GM18526 (cell line): Measurements from ENCODE around the gene PSEN1.

Source experiments
- POLR2A ChIP-seq: IDR thresholded peaks from 3 replicates; pipeline ENCODE4 v1.6.1; 2011; ENCODE audit not compliant: insufficient read length; ENCODE audit errors: extremely low read depth

PSEN1 gene

GRCh38 chr14:73231981-73232851 is 95.9 kb downstream of the PSEN1 start:
- TF ChIP-seq POLR2A, result no peak

DNA sequence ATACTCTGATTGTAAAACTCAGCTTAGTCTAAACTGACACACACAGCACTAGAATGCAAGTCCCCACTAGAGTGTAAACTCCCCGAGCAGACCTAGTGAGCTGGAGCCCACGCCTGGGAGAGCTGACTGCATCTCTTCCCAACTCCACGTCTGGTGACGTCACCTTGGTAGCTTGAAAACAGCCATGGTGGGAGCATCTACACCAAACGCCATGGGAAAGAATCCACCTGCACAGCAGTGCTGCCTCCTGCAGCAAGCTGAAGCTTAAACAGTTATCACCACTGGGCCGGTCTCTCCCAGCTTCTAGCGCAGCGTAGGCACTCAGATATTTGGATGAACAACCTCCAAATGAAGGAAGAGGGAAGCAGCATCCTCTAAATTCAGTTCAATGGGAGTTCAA is 96.7 kb downstream of the PSEN1 start:
- TF ChIP-seq POLR2A, result no peak

DNA sequence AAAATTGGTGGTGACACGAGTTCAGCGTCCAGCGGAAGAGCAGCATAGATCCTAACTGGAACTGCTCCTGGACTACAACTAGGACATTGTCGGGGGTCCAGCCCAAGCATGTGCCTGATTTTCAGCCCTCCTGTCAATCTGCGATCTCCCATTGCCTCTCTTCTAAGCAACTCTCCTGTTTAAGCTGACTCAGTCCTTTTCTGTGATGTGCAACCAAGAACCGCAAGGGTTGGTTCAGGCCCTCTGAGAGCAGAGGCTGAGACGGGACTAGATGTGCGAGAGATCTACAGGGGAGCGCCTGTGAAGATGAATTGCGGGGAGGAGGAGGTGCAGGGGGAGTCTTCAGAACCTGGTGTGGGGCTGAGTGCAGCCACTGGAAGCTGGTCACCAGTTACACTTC is 97.3 kb downstream of the PSEN1 start:
- no peak for TF ChIP-seq POLR2A

- TF ChIP-seq POLR2A, result no peak
These were observed 97.7 kb downstream of the PSEN1 start for GRCh38 chr14:73234029-73234428.

DNA sequence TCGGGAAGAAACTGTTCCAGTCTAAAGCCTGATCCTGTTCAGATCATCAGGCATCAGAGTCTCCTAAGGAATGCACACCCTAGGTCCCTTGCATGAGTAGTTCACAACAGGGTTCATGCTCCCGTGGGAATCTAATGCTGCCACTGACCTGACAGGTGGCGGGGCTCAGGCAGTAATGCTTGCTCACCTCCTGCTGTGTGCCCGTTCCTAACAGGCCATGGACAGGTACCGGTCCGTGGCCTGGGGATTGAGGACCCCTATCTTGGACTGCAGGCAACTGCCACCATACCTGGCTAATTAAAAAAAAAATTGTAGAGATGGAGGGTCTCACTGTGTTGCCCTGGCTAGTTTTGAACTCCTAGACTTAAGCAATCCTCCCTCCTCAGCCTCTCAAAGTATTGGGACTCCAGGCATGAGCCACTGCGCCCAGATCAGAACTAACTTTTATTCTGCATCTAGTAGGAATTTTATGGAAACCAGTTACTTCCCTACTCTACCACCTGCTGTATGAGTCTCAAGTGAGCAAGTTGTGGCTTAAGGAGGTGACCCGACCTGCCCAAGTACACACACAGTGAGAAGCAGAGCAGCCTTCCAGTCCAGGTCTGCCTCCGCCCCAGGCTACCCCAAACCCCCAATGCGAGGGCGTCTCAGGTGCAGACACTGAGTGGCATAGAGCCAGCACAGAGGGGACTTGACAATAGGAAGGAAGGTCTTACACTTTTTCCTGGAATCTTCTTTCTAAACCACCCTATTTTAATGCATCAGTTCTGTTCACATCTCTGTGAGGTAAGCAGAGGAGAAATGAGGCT is 98.5 kb downstream of the PSEN1 start:
- TF ChIP-seq POLR2A, result no peak

DNA sequence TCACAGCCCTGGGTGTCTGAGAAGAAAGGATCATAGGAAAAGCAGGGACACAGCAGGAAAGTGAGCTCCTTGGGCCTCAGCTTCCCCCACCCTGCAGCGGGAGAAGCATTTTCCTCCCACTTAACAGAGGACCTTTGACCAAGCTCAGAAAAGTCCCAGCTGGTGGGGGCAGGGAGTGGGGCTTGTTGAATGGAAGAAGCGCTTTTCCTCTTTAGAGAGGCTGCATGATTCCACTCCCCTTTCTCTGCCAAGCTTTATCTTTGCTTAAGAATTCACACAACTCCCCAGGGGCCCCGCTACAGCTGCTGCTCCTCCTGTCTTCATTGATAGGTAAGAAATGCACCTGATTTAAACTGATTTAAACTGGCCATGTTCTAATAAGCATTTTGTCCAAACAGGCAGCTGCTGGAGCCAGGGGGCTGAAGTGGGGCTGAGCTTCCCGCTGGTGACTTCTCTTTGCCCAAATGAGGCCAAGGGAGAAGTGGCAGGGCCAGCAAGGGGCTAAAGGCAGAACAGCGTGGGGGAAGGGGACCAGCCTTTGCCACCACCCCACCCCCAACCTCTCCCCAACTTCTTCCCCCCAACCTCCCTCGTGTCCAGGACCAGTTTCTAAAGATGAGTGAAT is 99.3 kb downstream of the PSEN1 start:
- no peak for TF ChIP-seq POLR2A

GRCh38 chr14:73236157-73236556 is 99.8 kb downstream of the PSEN1 start:
- no peak for TF ChIP-seq POLR2A

DNA sequence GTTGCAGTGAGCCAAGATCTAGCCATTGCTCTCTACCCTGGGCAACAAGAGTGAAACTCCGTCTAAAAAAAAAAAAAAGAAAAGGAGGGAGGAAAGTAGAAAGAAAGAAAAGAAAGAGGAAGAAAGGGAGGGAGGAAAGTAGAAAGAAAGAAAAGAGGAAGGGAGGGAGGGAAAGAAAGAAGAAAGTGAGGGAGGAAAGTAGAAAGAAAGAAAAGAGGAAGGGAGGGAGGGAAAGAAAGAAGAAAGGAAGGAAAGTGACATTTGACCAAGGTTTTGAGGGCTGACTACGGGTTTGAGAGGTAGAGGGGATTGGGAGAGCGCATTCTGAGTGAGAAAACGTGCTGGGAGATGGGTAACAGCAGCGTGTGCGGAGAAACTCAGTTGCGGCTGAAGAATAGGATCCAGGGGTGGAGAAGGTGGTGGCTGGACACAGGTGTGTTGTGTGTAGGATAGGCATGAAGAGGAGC is 100.5 kb downstream of the PSEN1 start:
- no peak for TF ChIP-seq POLR2A

- no peak for TF ChIP-seq POLR2A
These were observed 101.0 kb downstream of the PSEN1 start, which contains the start of gene PAPLN for GRCh38 chr14:73237219-73237785. TSS of gene PAPLN (plus strand) at chr14:73237506. CDS start at chr14:73239779, 2,273 bp downstream.

DNA sequence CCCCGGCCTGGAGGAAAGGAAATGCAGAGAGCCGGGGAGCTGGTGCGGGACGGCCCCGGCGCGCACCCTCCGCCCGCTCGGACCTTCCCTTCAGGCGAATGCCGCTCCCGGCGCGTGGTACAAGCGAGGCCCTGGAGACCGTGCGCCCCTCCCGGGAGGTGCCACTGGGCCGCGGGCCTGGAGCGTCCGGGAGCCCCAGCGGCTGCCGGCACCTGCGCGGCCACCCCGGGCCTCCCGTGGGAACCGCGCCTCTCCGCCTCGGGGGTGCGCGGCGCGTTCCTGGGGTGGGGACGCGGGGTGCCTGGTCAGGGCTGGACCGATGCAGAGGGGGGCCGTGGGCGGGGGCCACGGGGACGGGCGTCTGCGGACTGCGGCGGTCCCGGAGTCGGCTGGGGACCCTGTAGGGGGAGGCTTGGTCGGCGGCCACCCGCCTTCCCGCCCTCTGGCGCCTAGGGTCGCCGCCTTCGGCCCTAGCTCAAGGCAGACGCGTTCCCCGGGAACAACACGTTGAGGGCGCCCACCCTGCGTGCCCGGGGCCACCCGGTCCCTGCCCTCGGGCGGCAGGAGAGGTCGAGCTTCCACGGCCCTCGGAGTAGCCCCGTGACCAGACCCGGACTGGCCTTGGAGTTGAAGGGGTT is 101.6 kb downstream of the PSEN1 start:
- no peak for TF ChIP-seq POLR2A

GRCh38 chr14:73238424-73238852 is 102.1 kb downstream of the PSEN1 start:
- no peak for TF ChIP-seq POLR2A

- TF ChIP-seq POLR2A, result no peak
These were observed 102.6 kb downstream of the PSEN1 start for GRCh38 chr14:73238941-73239340.

- TF ChIP-seq POLR2A, result no peak
These were observed 103.3 kb downstream of the PSEN1 start for GRCh38 chr14:73239393-73240241.
